GM11168 (cell line): ENCODE measurements around the gene NOCT.
"Not testable (repeated sequence)": the region's sequence is repeated elsewhere in the genome, so short reads cannot be mapped to it uniquely, and the experiment has no call there.

Experiments used
- in situ Hi-C: fragments of 300-500 bp; cut with MboI; formaldehyde crosslinking; loops from one replicate; pipeline ENCODE4 v1.12.0; 2022; ENCODE audit warnings: low sequenced_read_pairs; ENCODE audit not compliant: unreplicated experiment

NOCT gene

GRCh38 chr4:139038874-139039443 lies 23.4 kb downstream of the NOCT start:
- in situ Hi-C loops: no loop called here

- in situ Hi-C loops: no loop called here
These were observed 27.4 kb downstream of the NOCT start for GRCh38 chr4:139042981-139043460.

GRCh38 chr4:139044291-139044690 lies 28.7 kb downstream of the NOCT start:
- in situ Hi-C loops: no loop called here

- in situ Hi-C loops: no loop called here
These were observed 32.4 kb downstream of the NOCT start for GRCh38 chr4:139048026-139048425.

- in situ Hi-C loops: no loop called here
These were observed 34.9 kb downstream of the NOCT start for GRCh38 chr4:139050446-139050845.

- in situ Hi-C loops: no loop called here
These were observed 38.3 kb downstream of the NOCT start for GRCh38 chr4:139053909-139054308.

- in situ Hi-C loops: no loop called here
These were observed 39.4 kb downstream of the NOCT start for GRCh38 chr4:139054791-139055505.

- in situ Hi-C loops: not testable (repeated sequence)
These were observed 43.4 kb downstream of the NOCT start for GRCh38 chr4:139059026-139059425.

- in situ Hi-C loops: no loop called here
These were observed 45.0 kb downstream of the NOCT start for GRCh38 chr4:139060591-139060990.

- in situ Hi-C loops: no loop called here
These were observed 60.6 kb downstream of the NOCT start for GRCh38 chr4:139076016-139076744.

- in situ Hi-C loops: no loop called here
These were observed 62.2 kb downstream of the NOCT start for GRCh38 chr4:139077567-139078355.

- in situ Hi-C loops: no loop called here
These were observed 63.3 kb downstream of the NOCT start for GRCh38 chr4:139078926-139079325.

GRCh38 chr4:139082750-139083606 lies 67.4 kb downstream of the NOCT start:
- in situ Hi-C loops: no loop called here

GRCh38 chr4:139083607-139083955 lies 68.0 kb downstream of the NOCT start:
- in situ Hi-C loops: no loop called here

- in situ Hi-C loops: no loop called here
These were observed 68.6 kb downstream of the NOCT start for GRCh38 chr4:139083956-139084803.

GRCh38 chr4:139084804-139085093 lies 69.2 kb downstream of the NOCT start:
- in situ Hi-C loops: no loop called here

GRCh38 chr4:139085141-139085540 lies 69.6 kb downstream of the NOCT start:
- in situ Hi-C loops: no loop called here

GRCh38 chr4:139092271-139092670 lies 76.7 kb downstream of the NOCT start:
- in situ Hi-C loops: no loop called here
